HG02642 (cell line): Measurements from ENCODE around the gene STK35.

Experiments
- ATAC-seq: cut with Tn5 transposase; IDR thresholded peaks from one replicate; pipeline ENCODE4 v1.9.1; 2021; ENCODE audit warnings: mild to moderate bottlenecking; ENCODE audit not compliant: unreplicated experiment, poor library complexity

Gene STK35

DNA sequence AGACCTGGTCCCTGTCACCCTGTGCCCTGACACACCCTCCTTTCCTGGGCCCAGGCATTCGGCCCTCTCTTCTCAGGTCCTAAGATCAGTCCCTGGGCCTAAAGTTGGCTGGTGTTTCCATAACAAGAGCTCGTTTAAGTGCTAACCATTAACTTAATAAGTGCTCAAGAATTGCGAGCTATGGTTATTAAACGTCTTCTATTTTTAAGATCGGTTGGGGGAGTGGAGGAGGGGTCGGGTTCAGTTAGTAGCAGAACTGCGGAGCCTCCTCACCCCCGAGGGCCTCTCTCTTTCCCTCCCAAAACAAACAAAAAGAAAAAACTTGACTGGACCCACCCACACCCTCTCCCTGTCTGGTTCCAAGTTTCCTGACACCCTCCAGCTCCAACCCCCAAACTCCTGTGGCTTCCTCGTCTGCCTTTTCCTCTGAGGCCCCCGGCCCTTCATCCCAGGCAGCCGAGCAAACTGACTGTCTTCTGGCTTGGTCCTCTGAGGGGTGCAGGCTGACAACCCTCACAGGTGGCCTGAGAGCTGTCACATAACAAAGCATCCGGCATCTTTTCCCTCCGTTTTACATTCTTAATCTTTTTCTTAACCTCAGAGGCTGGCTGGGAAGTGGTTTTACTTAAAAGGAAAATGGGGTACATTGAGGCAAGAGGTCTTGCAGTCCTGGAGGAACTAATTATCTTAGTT, 2.0 kb downstream of the STK35 start:
- no peak for ATAC-seq

DNA sequence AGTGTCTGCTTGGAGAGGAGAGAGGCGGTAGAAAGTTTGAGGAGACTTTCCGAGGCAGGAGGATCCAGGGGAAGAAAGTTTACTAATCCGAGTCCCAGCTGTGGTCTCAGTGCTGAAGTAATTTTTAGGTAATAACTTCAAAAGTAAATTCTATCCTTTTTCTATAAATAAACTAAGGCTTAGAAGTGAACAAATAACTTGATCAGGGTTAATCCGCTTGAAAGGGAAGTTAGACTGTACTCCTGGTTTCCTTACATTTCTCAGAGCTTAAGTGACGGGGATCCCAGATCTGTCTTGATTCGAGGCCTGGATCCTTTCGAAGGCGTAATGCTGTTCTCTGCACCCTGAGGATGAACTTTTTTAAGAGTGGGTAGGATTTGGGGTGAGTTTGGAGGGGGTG, 2.6 kb downstream of the STK35 start:
- ATAC-seq, result no peak

DNA sequence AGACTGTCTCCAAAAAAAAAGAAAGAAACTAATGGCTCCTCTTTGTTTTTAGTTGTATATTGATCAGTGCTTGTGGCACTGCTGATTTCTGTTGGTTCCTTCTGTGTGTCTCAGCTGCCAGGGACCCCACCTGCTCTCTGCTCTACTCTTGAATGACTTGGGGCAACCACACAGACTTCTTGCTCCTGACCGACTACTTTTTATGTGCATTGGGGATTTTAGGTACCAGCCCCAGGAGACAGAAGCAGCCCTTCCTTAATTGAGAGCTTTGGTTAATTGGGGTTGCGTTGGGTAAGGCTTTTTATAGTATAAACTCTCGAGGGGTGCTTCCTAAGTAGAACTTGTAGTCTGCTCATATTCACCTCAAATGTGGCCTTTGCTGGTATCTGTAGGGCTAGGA, 6.9 kb downstream of the STK35 start:
- no peak for ATAC-seq

DNA sequence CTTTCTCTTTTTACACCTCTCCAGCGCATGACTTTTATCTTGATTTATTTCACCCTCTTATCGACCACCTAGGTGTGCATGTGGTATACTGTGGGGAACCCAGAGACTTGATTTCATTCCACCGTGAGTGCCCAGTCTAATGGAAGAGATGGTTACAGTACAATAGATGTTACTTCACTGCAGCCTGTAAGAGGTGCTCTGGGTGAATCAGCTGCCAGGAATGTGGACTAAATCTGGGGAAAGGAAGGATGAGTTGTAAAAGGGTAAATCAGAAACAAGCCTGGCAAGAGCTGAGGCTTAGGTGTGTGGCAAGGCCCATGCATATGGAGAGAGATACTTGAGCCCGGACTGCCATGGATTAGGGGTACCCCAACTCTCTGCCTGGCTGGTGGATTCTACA, 7.4 kb downstream of the STK35 start:
- ATAC-seq, result no peak

DNA sequence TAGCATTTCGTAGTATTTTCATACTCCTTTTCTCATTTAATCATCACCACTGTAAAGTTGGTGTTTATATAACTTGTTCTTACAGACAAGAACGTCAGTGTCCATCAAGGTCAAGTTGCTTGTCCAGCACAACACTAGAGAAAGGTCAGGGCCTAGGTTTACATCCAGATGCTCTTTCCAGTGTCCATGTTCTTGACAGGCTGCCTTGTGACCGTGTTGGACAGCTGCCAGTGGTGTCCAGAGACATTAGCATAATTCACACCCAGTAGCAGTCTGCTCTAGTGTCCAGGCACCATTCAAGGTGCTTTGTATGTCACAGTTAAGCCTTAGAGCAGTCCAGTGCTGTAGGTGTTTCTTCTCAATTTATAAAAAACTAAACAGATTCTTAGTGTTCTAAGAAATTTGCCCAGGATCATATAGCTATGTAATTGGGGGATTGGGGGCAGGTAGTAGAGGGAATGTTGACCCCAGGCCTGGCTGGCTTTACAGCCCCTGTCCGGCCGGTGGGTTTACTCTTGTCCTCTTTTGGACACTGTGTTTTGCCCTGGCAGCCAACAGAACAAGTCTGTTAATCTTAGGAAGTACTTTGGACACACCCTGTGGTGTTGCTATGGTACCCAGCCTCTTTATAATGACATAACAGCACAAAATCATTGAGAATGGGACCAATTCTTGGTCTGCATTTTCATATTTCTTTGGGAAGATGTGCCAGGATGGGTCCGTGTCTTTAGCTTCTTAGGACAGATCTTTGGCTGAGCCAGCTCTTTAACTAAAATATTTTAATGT, 8.0 kb downstream of the STK35 start:
- ATAC-seq, result no peak

DNA sequence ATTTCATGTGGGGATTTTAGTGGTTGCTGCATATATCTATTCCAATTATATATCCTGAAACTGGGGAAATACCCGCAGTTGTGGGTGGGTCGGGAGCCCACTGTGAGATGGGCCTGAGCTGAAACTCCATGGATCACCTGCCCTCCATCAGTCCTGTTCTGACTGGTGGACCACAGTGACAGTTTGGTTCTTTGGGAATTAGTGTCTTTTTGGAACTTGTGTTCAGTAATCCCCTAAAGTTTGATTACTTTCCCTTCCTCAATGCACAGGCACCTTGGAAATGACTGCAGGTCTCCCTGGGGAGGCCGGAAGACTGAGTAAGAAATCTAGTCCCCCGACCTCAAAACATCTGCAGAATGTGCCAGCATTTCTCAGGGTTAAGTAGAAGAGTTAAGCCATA, 11.3 kb downstream of the STK35 start:
- ATAC-seq, result no peak

DNA sequence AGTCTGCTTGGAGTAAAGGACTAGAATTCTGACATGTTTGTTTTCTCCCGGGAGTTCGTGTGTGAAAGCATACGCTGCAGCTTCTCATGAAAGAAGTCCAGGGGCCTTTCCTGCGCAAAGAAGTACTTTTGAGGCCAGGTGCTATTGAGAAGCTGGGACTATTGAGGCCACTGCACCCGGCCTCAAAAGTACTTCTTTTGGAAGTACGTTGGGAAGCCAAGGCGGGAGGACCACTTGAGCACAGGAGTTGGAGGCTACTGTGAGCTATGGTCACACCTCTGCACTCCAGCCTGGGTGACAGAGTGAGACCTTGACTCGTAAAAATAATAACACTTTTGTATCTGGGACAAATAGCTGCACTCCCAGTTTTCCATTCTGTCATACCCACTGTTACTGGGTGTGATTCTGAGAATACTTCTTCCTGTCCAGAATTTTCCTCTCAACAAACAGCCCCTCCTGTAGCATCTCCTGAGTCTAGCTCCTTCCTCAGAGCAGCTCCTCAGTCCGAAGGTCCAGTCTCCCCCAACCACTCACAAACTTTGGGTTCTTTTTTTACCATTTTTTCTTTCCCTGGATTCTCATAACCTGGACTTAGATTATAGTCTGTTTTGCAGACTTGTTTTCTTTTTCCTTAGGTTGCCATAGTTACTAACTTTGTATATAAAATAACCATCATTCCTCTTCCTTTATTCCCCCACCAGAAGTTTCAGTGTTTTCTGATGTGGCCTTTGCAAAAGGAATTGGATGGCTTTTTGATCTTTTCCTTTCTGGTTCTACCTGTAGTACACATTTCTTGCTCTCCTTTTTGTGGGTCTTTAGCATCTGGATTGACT, 12.7 kb downstream of the STK35 start:
- no peak for ATAC-seq

DNA sequence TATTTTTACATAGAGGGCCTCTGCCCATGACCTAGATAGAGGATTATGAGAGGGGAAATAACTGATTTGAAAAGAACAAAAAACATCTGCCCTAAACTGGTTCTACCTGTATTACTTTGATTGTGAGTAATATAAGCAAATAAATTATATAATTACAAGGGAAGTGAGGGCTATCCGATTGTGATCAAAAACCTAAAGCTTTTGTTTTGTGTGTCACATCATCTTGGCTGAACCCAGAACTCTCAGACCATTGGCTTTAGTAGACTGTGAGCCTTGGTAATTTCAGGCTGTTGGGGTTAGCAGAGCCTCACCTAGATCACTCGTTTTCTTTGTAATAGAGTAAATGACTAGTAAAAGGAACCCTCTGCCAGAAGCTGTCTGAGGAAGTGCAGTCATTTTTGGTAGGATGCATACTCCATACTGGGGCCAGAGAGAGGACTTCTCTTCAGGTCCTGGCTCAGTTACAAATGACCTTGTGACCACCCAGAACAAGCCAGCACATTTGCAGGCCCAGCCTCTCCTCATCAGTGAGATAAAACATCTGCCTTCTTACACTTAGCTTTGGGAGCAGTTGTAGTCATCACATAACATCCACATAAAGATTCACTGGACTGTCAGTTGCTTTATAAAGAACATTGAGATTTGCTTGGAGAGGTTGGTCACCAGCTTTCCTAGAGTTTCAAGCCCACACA, 13.5 kb downstream of the STK35 start:
- no peak for ATAC-seq

DNA sequence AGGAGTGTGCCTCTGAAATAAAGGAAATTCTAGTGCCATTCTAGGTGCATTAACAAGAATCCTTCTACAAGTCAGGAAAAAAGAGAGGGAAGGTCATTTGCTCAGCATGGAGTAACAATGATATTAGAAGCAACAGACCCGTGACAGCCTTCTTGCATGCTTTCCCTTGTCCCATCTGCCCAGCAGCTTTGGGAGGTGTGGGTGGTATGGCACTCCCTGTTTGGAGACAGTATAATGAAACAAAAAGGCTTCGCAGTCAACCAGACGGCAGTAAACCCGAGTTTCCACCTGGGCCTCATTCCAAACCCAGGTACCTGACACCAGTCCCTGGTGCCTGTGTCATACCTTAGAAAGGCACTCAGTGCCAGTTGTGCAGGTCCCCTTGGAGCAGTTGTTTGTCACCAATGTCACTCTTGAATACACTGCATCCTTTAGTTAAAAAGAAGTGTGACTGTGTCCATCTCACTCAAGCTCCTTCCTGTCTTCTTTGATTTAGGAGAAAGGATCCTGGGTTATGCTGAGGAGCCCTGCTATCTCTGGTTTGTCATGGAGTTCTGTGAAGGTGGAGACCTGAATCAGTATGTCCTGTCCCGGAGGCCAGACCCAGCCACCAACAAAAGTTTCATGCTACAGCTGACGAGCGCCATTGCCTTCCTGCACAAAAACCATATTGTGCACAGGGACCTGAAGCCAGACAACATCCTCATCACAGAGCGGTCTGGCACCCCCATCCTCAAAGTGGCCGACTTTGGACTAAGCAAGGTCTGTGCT, 14.7 kb downstream of the STK35 start:
- no peak for ATAC-seq

DNA sequence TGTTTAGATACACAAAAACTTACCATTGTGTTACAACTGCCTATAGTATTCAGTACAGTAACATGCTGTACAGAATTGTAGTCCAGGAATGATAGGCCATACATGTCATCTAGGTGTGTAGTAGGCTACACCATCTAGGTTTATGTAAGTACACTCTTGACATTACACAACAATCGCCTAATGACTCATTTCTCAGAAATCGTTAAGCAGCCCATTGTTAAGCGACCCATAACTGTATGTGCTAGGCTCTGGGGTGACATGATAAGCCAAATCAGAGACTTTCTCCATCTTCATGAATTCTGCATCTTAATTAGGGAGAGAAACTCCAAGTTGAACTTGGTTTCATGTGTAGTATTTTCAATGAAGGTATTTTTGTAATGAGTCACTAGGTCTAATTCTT, 17.2 kb downstream of the STK35 start:
- ATAC-seq, result no peak

DNA sequence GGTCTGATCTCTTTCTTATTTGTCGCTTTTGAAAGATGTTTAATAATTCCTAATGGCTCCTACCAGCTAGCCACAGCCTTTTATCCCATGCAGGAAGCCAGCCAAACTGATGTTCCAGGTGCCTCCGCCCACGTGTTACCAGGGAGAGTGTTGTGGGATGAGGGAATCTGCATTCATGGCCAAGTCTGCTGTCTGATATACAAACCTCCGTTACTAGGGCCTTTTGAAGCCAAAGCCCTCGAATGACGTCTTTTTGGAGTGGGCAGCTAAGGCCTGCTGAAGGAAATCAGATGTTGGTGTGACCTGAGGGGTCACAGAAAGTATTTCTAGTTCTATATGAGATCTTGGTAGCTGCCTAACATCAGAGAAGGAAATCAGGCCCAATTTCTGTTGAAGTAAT, 21.3 kb downstream of the STK35 start:
- ATAC-seq, result no peak

DNA sequence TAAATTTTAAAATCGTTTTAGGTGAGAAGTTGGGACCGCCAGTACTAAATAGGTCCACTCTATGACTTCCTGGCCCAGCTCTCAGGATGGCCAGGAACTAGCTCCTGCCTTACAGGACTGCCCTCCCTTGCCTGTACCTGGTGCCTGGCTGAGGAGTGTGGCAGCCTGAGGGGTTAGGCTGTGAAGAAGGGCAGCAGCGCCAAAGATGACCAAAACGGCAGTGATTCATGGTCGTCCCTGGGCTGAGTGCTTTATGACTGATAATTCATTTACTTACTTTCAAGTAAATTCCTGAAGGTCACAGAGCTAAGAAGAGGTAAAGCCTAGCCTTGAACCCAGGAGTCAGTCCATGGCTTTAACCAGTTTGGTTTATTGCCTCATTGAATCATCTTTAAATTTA, 22.1 kb downstream of the STK35 start:
- ATAC-seq, result no peak

DNA sequence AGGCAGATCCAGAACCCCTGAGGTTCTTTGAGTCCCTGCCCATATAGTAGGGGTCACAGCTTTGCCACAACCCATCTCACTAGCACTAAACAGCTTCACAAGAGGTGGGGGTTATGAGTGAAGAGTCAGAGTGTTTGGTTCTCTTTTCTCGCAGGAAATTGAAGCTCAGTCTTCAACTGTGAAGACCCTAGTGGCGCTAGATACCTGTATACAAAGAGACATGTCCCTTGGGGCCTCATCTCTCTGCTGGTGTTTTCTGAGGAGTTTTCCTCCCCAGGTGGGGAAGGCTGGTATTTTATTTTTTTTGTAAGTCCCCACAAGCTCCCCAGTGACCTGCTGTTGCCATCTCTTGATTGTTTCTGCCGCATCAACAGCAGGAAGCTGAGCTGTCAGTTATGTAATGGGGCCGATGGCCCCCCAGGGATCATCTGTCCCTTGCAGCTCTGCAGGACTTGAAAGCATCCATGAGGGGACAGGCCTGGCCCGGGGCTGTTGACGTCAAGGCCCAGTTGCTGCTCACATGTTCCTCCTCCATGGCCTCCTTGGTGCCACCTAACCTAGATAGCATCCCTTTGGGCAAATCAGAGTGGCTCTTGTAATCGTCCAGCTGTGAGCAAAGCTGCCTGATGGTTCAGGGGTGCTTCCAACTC, 23.1 kb downstream of the STK35 start:
- no peak for ATAC-seq

DNA sequence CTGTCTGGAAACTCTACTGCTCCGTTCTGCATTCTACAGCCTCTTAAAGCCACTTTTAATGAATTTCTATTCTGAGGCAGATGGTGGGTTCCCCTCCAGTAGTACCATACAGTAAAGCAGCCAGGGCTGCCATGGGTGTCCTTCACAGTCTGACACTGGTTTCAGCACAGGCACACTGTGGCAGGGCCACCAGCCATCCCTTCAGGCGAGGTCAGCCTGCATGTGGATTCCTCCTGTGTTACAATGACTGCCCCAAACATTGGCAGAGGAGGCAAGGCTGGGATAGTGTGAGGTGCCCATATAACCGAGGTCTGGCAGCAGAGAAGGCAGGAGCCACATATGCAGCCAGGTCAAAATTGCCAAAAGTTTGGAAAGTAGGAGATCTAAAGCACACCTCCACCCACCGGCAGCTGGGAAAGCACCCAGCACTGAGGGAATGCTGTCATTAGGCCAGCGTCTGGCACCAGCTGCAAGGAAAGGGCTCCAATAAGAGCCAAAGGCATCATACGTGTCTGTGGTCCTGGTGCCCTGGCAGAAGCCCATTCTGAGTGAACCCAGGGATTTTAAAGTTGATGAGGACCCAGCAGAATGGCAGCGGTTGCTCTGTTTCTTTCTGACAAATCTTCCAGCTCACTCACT, 24.0 kb downstream of the STK35 start:
- no peak for ATAC-seq

DNA sequence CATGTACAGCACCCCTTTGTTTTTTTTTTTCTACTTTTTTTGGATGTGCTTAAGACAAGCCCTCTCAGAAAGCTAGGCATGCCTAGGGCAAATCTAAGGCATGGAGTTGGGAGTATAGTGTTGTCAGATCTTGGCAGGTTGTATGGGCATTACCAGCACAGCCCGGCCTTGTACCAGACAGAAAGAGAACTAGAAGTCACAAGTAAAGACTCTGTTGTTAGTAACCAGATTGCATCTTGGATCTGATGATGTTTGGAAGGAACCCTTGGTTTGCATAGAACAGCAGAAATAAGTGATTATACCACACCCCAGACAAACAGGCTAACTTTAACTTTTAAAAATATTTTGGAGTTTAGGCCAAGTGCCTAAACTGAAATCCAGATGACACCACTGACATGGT, 25.6 kb downstream of the STK35 start:
- no peak for ATAC-seq

DNA sequence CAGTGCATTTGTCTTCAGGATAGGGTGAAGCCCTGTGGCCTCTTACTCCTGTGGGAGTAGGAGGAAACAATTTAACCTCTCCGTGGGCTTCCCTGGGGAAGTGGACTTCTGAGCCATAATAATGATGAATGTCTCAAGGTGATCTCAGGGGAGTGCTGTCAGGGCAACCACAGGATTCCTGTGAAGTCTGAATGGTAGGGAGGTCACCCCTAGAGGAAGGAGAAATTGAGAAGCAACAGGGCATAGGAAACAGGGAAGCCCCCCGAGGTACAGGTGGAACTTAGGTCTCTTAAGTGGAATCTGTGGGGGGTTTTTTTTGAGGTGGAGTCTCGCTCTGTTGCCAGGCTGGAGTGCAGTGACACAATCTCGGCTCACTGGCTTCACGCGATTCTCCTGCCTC, 26.9 kb downstream of the STK35 start:
- ATAC-seq, result no peak

DNA sequence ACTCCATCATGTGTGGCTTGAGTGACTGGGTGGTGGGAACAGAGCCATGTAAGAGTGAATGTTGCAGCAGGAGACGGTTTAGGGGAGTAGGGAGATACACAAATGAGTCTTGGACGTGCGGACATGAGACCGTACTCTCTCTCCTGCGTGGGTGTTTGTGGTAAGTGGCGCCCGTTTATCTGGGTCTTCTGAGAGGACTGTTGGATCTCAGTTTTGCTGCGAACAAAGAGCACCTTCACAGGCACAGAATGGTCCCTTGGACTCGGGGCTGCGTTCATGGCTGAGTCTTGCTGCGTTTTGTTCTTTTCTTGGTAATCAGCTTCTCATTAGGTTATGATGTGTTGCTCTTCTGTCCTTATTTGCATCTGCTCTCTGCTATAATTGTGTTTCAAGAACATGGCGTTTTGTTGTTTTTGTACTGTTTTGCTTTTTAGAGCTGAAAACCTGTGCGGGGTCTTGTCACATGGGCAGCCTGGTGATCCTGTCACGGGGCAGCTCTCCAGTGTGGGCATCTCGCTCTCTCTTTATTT, 28.5 kb downstream of the STK35 start:
- no peak for ATAC-seq

DNA sequence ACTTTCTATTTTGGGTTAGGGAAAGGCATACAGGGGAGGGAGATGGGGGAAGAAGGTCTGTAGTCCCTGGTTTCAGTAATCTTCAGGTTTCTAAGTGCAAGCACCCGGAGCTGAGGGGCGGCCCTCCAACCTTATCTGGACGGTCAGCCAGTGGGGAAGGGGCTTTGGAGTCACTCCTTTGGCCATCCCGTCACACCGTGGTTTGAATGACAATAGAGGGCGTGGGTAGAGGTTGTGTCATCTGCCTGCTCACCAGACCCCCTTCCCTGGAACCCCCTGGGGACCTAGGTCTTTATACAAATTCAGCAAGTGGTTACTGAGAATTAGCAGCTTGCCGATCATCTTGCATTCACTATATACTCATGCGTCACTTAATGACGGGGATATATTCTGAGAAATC, 29.1 kb downstream of the STK35 start:
- no peak for ATAC-seq

DNA sequence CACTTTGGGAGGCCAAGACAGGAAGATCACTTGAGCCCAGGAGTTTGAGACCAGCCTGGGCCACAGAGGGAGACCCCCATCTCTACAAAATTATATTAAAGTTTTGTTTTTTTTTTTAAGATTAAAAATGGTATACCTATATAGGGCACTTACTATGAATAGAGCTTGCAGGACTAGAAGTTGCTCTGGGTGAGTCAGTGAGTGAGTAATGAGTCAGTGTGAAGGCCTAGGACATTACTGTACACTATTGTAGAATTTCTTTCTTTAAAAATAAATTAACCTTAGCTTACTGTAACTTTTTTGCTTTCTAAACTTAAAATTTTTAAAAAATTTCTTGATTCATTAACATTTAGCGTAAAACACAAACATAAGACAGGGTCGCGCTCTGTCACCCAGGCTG, 29.7 kb downstream of the STK35 start:
- ATAC-seq, result no peak
